PC-9 (cell line): ENCODE results near the gene CSF1R.

Source experiments
- CTCF ChIP-seq: fragments of 200-600 bp; sonication (generic); conservative IDR thresholded peaks from 2 replicates; pipeline ENCODE4 v1.6.1; 2017; ENCODE audit warnings: mixed run types, antibody characterized with exemption, mild to moderate bottlenecking, moderate library complexity
- EZH2 ChIP-seq: fragments of 200-600 bp; sonication (generic); IDR thresholded peaks from 2 replicates; pipeline ENCODE4 v1.8.0; 2017; ENCODE audit warnings: antibody characterized with exemption, low read depth

- TF ChIP-seq CTCF = no peak
- no peak for TF ChIP-seq EZH2
These were observed 36.5 kb upstream of the CSF1R start for GRCh38 chr5:150122536-150123481.
